LNCAP (cell line): ENCODE measurements around the gene ACOX2.
A peak's percentile ranks its signal among the peaks of the same experiment; 100 is the strongest.

ENCODE experiments used
- CTCF ChIP-seq: fragments of 450-650 bp; IDR thresholded peaks from 2 replicates; pipeline ENCODE4 v1.5.1; 2017; ENCODE audit warnings: mild to moderate bottlenecking

Gene ACOX2

GRCh38 chr3:58537412-58538301, 667 bp upstream of the ACOX2 start:
- no peak for TF ChIP-seq CTCF

GRCh38 chr3:58535531-58536500, 1.2 kb downstream of the ACOX2 start:
- no peak for TF ChIP-seq CTCF

- TF ChIP-seq CTCF, result no peak
Observed at GRCh38 chr3:58534592-58535494, 2.1 kb downstream of the ACOX2 start.

- TF ChIP-seq CTCF, result peak; percentile 93
Observed at GRCh38 chr3:58532794-58533220, 4.2 kb downstream of the ACOX2 start.

GRCh38 chr3:58531956-58532355, 5.0 kb downstream of the ACOX2 start:
- no peak; the same call in 1 of the 2 replicates for TF ChIP-seq CTCF

GRCh38 chr3:58531555-58531954, 5.4 kb downstream of the ACOX2 start:
- TF ChIP-seq CTCF, result no peak

GRCh38 chr3:58530354-58530865, 6.6 kb downstream of the ACOX2 start:
- no peak for TF ChIP-seq CTCF
